Neural progenitor cell (in vitro differentiated cells): Measurements from ENCODE around the gene GREM2.

ENCODE experiments used
- CTCF ChIP-seq: fragments of 200-600 bp; sonication (generic); IDR thresholded peaks from 2 replicates; pipeline ENCODE4 v1.5.1; 2017; ENCODE audit warnings: antibody characterized with exemption, mild to moderate bottlenecking
- EZH2 ChIP-seq: fragments of 200-600 bp; sonication (generic); IDR thresholded peaks from 2 replicates; pipeline ENCODE4 v1.6.1; 2017; ENCODE audit warnings: antibody characterized with exemption, mild to moderate bottlenecking, moderate library complexity
- EZH2phosphoT487 ChIP-seq: fragments of 200-600 bp; sonication (generic); IDR thresholded peaks from 2 replicates; pipeline ENCODE4 v1.6.1; 2017; ENCODE audit warnings: antibody characterized with exemption

- TF ChIP-seq CTCF: no peak
- no peak for TF ChIP-seq EZH2
- no peak for TF ChIP-seq EZH2phosphoT487
Observed at GRCh38 chr1:240464099-240464498, 147.9 kb downstream of the GREM2 start.
